Parathyroid adenoma (tissue), 2 donors: ENCODE results near the gene SLC6A16.

ENCODE experiments used
- H2AFZ ChIP-seq: fragments of 300-600 bp; sonication (generic); one replicate; pipeline ENCODE4 v1.7.0; 2017; ENCODE audit warnings: antibody characterized with exemption, mild to moderate bottlenecking
- H3K27ac ChIP-seq: fragments of 300-600 bp; sonication (generic); one replicate; pipeline ENCODE4 v1.7.0; 2017
- H3K27me3 ChIP-seq: fragments of 300-600 bp; sonication (generic); one replicate; pipeline ENCODE4 v1.7.0; 2017; ENCODE audit warnings: low read length; ENCODE audit not compliant: control insufficient read depth, insufficient read depth
- H3K36me3 ChIP-seq: fragments of 300-600 bp; sonication (generic); one replicate; pipeline ENCODE4 v1.7.0; 2017; ENCODE audit warnings: low read length; ENCODE audit not compliant: control insufficient read depth, insufficient read depth
- H3K4me1 ChIP-seq: fragments of 300-600 bp; sonication (generic); one replicate; pipeline ENCODE4 v1.7.0; 2017; ENCODE audit warnings: control low read depth
- H3K4me2 ChIP-seq: fragments of 300-600 bp; sonication (generic); one replicate; pipeline ENCODE4 v1.7.0; 2017; ENCODE audit warnings: low read length
- H3K4me3 ChIP-seq: fragments of 300-600 bp; sonication (generic); one replicate; pipeline ENCODE4 v1.7.0; 2017; ENCODE audit warnings: low read depth, low read length
- H3K79me2 ChIP-seq: fragments of 300-600 bp; sonication (generic); one replicate; pipeline ENCODE4 v1.7.0; 2017; ENCODE audit warnings: control low read depth
- H3K9ac ChIP-seq: fragments of 300-600 bp; sonication (generic); one replicate; pipeline ENCODE4 v1.7.0; 2017; ENCODE audit warnings: mild to moderate bottlenecking
- H3K9me3 ChIP-seq: fragments of 300-600 bp; sonication (generic); one replicate; pipeline ENCODE4 v1.7.0; 2017; ENCODE audit warnings: low read length; ENCODE audit not compliant: control insufficient read depth
- CTCF ChIP-seq: fragments of 300-600 bp; sonication (generic); IDR thresholded peaks from one replicate; pipeline ENCODE4 v1.7.0; 2017; ENCODE audit warnings: antibody characterized with exemption, mild to moderate bottlenecking
- donor health status: primary hyperparathyroidism.

The SLC6A16 gene

DNA sequence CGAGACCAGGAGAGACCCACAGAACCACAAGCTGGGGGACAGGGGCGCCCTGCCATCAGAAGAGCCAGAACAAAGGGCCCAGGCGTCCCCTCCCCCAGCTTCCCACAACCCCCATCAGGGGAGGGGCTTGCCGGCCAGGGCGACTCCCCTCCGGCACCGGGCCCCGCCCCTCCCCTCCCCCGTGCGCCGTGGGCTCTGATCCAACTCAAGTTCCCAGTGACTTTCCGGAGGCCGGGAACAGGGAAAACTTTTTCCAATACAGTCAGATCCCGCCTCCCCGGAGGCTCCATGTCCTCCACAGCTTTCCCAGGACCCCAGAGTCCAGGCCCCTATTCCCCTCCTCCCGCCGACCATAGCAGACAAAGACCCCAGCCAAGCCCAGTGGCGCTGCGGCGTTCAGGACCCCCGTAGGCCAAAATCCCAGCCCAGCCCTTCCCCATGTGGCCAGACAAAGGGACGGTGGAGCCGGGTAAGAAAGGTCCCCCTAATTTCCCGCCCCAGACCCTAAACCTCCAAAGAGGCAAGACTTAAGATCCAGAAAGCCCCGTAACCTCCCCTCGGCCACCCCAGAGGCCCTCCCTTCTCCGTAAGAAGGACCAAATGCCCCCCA lies 36.6 kb upstream of the SLC6A16 start:
- Histone ChIP-seq H3K27me3 (no peaks in the 10 kb centered on the region), H3K4me1 (peaks cover 2% of the 10 kb centered on the region), H3K4me3 (peak overlapping the region; percentile 86), H3K36me3 (no peaks in the 10 kb centered on the region), H2AFZ (peak overlapping the region; percentile 85), H3K9ac (no peak overlapping the region), H3K27ac (peak overlapping the region; percentile 69), H3K9me3 (no peaks in the 10 kb centered on the region), H3K79me2 (no peaks in the 10 kb centered on the region), H3K4me2 (peak overlapping the region; percentile 95)
- TF ChIP-seq CTCF: no peak

- Histone ChIP-seq H3K4me2 (no peak overlapping the region), H3K4me3 (no peak overlapping the region), H3K27ac (peak overlapping the region; percentile 6), H3K27me3 (no peaks in the 10 kb centered on the region), H3K79me2 (no peaks in the 10 kb centered on the region), H3K4me1 (peaks cover 2% of the 10 kb centered on the region), H3K9ac (no peak overlapping the region), H2AFZ (no peak overlapping the region), H3K36me3 (no peaks in the 10 kb centered on the region), H3K9me3 (no peaks in the 10 kb centered on the region)
- no peak for TF ChIP-seq CTCF
Measured at GRCh38 chr19:49359851-49360820, 35.1 kb upstream of the SLC6A16 start.

- TF ChIP-seq CTCF: no peak
- Histone ChIP-seq H2AFZ (no peak overlapping the region), H3K9ac (no peak overlapping the region), H3K27me3 (no peaks in the 10 kb centered on the region), H3K36me3 (no peaks in the 10 kb centered on the region), H3K79me2 (no peaks in the 10 kb centered on the region), H3K4me1 (no peaks in the 10 kb centered on the region), H3K4me2 (no peak overlapping the region), H3K27ac (peak overlapping the region; percentile 32), H3K9me3 (no peaks in the 10 kb centered on the region), H3K4me3 (no peak overlapping the region)
Measured at GRCh38 chr19:49357186-49357585, 32.2 kb upstream of the SLC6A16 start.

- Histone ChIP-seq H3K9ac (no peak overlapping the region), H3K79me2 (no peaks in the 10 kb centered on the region), H3K27ac (peak overlapping the region; percentile 18), H3K4me2 (no peak overlapping the region), H3K36me3 (no peaks in the 10 kb centered on the region), H3K27me3 (no peaks in the 10 kb centered on the region), H2AFZ (no peak overlapping the region), H3K4me1 (no peaks in the 10 kb centered on the region), H3K9me3 (no peaks in the 10 kb centered on the region), H3K4me3 (no peak overlapping the region)
- TF ChIP-seq CTCF: no peak
Measured at GRCh38 chr19:49356382-49356781, 31.4 kb upstream of the SLC6A16 start.
